Epithelial cell of prostate (primary cell): ENCODE measurements around the gene TRIM45.

Source experiments
- DNase-seq: peaks from one replicate; pipeline ENCODE4 v3.0.0-alpha.2; 2011; ENCODE audit warnings: low read depth, low spot score
- H3K27ac ChIP-seq: fragments of 450-650 bp; 2 replicates; pipeline ENCODE4 v1.5.1; 2017; ENCODE audit warnings: mild to moderate bottlenecking

TRIM45 gene

DNA sequence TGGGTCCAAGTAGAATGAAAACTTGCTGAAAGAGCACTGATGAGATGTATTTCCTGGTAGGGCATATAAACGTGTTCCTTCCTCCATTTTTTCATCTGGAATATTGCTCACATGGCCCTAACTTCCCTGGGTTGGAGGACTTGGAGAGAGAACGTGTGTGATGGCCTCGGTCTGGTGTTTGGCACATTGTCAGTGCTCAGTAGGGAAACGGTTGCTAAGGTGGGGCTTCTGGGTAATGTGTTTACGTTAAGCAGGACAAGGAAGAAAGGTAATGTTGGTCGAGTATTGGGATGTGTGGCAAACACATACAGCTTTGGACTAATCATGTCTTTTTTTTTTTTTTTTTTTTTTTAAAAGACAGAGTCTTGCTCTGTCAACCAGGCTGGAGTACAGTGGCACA is 55.2 kb downstream of the TRIM45 start:
- DNase-seq: no peak
- no peak overlapping the region for H3K27ac ChIP-seq

DNA sequence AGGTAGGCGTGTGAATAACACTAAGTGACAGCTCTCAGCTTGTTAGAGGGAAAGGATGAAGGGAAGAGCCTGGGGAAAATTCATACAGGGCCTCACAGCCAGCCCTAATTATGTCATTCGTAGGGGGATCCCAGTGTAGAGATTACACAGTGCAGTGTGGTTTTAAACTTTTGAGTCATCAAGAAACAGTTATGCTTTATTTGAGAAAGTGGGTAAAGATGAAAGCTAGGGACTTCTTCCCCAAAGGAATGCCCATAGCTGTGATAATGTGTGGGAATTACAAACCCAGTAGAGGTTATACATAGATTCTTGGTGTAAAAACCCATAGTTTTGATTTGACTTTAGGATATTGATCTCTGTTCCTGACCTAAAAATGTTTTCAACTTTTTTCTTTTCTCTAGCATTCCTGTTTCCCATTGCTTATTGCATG is 59.5 kb downstream of the TRIM45 start:
- DNase-seq: no peak
- no peak overlapping the region for H3K27ac ChIP-seq
